Measurements from ENCODE around the gene UBE2K.

Gene UBE2K

DNA sequence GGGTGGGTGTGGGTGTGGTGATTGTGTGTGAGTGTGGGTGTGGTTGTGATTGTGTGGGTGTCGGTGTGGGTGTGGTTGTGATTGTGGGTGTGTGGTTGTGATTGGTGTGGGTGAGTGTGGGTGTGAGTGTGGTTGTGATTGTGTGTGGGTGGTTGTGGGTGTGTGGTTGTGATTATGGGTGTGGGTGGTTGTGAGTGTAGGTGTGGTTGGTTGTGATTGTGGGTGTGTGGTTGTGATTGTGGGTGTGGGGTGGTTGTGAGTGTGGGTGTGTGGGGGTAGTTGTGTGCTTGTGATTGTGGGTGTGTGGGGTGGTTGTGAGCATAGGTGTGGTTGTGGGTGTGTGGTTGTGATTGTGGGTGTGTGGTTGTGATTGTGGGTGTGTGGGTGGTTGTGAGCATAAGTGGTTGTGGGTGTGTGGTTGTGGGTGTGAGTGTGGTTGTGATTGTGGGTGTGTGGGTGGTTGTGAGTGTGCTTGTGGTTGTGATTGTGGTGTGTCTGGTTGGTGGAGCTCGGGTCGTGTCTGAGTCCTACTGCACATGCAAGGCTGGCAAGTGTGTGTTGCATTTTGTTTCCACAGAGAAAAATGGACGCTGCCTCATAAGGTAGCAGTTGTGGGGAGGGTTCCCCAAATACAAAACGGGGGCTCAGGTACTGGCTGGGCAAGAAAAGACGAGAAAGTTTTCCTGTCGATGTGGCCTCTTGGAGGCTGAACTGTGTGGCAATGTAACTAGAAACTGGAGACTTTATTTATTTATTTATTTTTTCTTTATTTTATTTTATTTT, 116.7 kb downstream of the UBE2K start:
- no peak for FAIRE-seq
- TF ChIP-seq, protein P1, sequence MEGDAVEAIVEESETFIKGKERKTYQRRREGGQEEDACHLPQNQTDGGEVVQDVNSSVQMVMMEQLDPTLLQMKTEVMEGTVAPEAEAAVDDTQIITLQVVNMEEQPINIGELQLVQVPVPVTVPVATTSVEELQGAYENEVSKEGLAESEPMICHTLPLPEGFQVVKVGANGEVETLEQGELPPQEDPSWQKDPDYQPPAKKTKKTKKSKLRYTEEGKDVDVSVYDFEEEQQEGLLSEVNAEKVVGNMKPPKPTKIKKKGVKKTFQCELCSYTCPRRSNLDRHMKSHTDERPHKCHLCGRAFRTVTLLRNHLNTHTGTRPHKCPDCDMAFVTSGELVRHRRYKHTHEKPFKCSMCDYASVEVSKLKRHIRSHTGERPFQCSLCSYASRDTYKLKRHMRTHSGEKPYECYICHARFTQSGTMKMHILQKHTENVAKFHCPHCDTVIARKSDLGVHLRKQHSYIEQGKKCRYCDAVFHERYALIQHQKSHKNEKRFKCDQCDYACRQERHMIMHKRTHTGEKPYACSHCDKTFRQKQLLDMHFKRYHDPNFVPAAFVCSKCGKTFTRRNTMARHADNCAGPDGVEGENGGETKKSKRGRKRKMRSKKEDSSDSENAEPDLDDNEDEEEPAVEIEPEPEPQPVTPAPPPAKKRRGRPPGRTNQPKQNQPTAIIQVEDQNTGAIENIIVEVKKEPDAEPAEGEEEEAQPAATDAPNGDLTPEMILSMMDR (IDR thresholded peaks at IDR 0.05; ENCODE audit: insufficient read depth, missing control alignments) = no peak
- no peak for DNase-seq (ENCODE audit: insufficient read length, low spot score)

GRCh38 chr4:39818646-39819045, 120.7 kb downstream of the UBE2K start:
- TF ChIP-seq, protein P1 (IDR thresholded peaks at IDR 0.05; ENCODE audit: insufficient read depth, missing control alignments) = no peak
- no peak for FAIRE-seq
- DNase-seq (ENCODE audit: insufficient read length, low spot score) = no peak

DNA sequence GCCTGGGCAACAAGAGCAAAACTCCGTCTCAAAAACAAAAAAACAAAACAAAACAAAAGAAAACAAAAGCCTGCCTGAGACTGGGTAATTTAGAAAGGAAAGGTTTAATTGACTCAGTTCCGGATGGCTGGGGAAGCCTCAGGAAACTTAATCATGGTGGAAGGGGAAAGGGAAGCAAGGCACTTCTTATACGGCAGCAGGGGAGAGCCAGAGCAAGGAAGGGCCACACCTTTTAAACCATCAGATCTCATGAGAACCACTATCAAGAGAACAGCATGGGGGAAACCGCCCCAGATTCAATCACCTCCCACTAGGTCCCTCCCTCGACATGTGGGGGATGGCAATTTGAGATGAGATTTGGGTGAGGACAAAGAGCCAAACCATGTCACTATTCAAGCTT, 122.2 kb downstream of the UBE2K start:
- DNase-seq (ENCODE audit: insufficient read length, low spot score) = no peak
- TF ChIP-seq, protein P1 (IDR thresholded peaks at IDR 0.05; ENCODE audit: insufficient read depth, missing control alignments) = no peak
- FAIRE-seq = no peak

- TF ChIP-seq, protein P1 (IDR thresholded peaks at IDR 0.05; ENCODE audit: insufficient read depth, missing control alignments) = no peak
- no peak for DNase-seq (ENCODE audit: insufficient read length, low spot score)
- FAIRE-seq = no peak
These were observed 124.0 kb downstream of the UBE2K start for GRCh38 chr4:39821951-39822350.

DNA sequence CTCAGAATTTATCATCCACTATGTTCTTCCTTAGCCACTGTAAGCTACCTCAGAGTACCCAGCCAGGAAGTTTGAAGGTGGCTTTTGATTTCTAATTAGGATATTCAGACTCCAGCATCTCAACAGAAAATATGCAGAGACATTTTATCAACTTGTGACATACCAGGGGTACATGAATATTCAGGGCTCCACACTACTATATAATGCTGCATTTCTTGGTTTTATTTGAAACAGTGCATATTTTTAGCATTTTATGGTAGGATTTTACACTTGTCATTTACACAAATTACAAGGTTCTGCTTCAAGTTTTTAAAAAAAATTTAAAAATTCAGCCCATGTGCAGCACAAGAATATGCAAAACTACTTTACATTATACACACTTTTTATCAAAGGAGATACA, 124.7 kb downstream of the UBE2K start:
- DNase-seq (ENCODE audit: insufficient read length, low spot score) = no peak
- TF ChIP-seq, protein P1 (IDR thresholded peaks at IDR 0.05; ENCODE audit: insufficient read depth, missing control alignments) = no peak
- no peak for FAIRE-seq

DNA sequence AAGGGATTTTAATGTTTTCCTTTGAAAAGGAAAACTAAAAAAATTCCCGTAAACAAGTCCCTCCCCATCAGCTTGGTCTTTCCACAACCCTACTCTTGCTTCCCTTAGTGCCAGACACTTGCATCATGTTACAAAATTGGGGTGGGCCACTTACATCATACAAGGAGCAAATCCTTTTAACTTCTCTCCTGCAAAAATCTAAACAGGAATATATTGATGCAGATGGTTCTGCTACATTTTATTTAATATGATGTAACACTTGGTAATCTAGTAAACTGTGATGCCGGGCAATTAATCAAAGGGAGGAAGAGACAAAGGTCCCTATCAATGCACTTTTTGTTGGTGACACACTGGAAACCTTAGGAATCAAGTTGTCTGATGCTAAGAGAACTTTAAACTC, 125.3 kb downstream of the UBE2K start:
- FAIRE-seq = no peak
- TF ChIP-seq, protein P1 (IDR thresholded peaks at IDR 0.05; ENCODE audit: insufficient read depth, missing control alignments) = no peak
- DNase-seq (ENCODE audit: insufficient read length, low spot score) = no peak

DNA sequence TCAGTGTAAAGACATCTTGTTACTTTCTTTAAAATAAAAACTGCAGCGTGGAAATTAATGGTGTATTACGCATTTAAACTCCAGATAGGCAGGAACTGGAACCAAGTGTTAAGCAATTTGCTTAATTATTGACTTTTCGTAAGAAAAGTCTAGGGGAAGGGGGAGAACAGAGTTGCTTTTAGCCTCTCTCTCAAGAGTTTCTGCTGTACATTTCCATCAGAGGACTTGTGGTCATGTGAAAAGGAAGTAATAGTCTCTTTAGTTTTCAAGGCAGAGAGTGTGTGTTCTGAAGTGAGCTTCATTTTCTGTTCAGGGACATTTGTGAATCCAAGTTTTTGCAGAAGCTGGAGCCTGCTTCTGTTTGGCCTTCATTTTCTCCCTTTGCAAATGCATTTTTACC, 127.2 kb downstream of the UBE2K start:
- TF ChIP-seq, protein P1 (IDR thresholded peaks at IDR 0.05; ENCODE audit: insufficient read depth, missing control alignments) = no peak

More for the DNA sequence above, 127.2 kb downstream of the UBE2K start:
- FAIRE-seq (no peak), DNase-seq (ENCODE audit: insufficient read length, low spot score) (no peak)

All from D721Med (cell line).